Measurements from ENCODE around the gene HEATR1. TPM values are rescaled to one million over a fixed set of nuclear protein-coding genes. Genes with fewer than 3 reads are reported as not detected.

The HEATR1 gene
- total RNA-seq, 1 donor from 2014 or later: 66.1 TPM

DNA sequence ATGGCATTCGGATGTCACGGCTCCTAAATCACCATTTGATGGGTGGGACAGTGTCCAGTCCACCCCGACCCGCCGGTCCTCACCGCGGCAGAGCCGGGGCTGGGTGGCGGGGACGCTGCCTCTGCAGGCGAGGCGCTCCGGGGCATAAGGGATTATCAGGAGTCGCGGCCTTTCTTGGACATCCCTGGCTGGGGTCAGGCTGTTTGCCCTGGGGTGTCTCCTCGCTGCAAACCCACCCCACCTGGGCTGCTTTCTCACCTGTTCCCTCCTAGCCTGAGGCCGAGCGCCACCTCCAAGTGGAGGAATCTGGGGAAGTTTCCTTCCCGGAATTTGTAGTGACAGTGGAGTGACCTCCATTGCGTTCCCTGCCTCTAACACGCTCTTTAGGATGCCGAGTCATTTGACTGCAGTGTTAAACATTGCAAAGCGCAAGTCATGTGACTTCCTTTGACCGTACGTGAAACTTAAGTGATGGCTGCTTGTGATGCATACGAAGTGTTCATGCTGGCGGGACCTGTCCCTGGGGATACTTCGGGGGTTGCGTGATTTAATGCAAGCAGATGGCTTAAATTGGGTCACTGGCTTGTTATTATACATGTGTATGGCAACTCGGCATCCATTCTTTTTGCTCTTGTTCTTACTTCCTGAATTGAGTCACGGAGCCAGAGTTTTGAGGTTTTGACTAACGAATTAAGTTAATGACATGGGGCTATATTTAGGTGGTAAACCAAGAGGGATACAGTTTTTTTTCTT is 80.0 kb downstream of the HEATR1 start:
- Mint-ChIP-seq H3K4me1 (ENCODE audit: low read depth) (peaks cover 17% of the 10 kb centered on the region), H3K4me3 (ENCODE audit: low read depth) (peak overlapping the region; percentile 98), H3K27ac (peak overlapping the region; percentile 99), H3K36me3 (ENCODE audit: low read depth) (peaks cover 30% of the 10 kb centered on the region), H3K9me3 (no peaks in the 10 kb centered on the region), H3K27me3 (ENCODE audit: low read depth) (peaks cover 17% of the 10 kb centered on the region)
- intact Hi-C loops (cut with micrococcal nuclease): loop anchor here (1.0 to 10.0 kb wide), 4 partner anchors 10 to 420 kb away; partner anchors contain the start of genes ERO1B and HEATR1
- DNase-seq (ENCODE audit: low spot score): peak; percentile 58

DNA sequence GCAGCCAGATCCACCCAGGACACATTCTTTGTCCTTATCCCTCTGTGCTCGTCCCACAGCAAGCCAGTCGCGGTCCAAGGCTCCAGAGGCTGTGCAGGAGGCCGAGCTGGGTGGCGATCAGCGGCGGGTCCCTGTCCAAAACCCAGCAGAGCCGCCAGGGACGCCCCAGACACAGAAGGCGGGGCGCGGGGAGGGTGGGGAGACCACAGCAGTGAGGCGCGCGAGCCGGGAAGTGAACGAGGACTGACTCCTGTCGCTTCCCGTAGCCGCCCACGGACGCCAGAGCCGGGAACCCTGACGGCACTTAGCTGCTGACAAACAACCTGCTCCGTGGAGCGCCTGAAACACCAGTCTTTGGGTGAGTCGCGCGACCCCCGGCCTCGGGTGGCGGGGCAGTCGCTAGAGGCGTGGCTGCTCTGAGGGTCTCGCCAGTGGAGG is 80.6 kb downstream of the HEATR1 start, which contains the start of gene LGALS8:
TSS of gene LGALS8 (plus strand) at position 279 of the 438 bp plus-strand sequence. CDS start 2,089 bp downstream, outside the sequence.
- DNase-seq (ENCODE audit: low spot score): peak; percentile 80
- H3K27me3 Mint-ChIP-seq (ENCODE audit: low read depth): peaks cover 18% of the 10 kb centered on the region
- peaks cover 26% of the 10 kb centered on the region for H3K36me3 Mint-ChIP-seq (ENCODE audit: low read depth)
- H3K27ac Mint-ChIP-seq: peak within 1 kb of the TSS; percentile 99
- H3K4me3 Mint-ChIP-seq (ENCODE audit: low read depth): peak within 1 kb of the TSS; percentile 98
- H3K9me3 Mint-ChIP-seq: no peaks in the 10 kb centered on the region
- intact Hi-C loops (cut with micrococcal nuclease): loop anchor here (1.0 to 10.0 kb wide), 4 partner anchors 11 to 419 kb away; partner anchors contain the start of genes ERO1B and HEATR1
- H3K4me1 Mint-ChIP-seq (ENCODE audit: low read depth): peaks cover 14% of the 10 kb centered on the region

DNA sequence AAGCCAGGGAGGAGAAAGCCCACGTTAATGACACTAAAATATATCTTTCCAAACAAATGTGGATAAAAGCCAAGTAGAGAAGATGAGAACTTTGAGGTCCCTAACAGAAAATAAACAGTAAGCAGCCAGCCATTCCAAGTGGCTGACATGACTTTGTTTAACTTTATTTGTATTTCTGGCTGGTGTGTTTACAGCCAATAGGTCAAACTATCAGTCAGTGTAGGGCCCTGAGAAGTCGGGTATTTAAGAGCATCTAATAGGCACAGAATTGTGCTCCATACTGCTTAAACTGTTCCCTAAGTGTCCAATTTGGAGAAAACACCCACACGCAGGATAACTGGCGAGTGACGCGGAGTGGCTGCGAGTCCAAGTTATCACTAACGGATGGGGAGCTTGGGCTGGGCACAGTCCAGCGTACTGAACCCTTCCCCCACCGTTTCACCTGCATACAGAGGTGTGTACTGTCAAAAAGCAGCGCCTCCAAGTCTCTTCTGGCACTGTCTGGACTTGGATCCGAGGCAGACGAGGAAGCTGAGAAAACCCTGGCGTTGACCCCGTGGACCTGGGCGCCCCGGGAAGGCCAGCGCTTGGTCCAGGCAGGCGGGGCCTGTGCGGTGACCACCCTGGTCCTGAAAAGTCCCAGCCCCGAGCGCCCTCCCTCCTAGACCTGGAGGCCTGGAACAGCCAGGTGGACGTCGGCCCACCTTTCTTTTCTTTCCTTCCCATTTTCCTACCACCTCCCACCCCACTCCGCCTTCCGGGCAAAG is 81.2 kb downstream of the HEATR1 start:
- no peak for DNase-seq (ENCODE audit: low spot score)
- no peaks in the 10 kb centered on the region for H3K9me3 Mint-ChIP-seq
- peaks cover 24% of the 10 kb centered on the region for H3K27me3 Mint-ChIP-seq (ENCODE audit: low read depth)
- H3K27ac Mint-ChIP-seq: peak overlapping the region; percentile 99
- peaks cover 16% of the 10 kb centered on the region for H3K4me1 Mint-ChIP-seq (ENCODE audit: low read depth)
- intact Hi-C loops (cut with micrococcal nuclease): loop anchor here (5.0 to 10.0 kb wide), 2 partner anchors 241 to 418 kb away; partner anchors contain the start of gene ERO1B
- H3K4me3 Mint-ChIP-seq (ENCODE audit: low read depth): peak overlapping the region; percentile 98
- peaks cover 25% of the 10 kb centered on the region for H3K36me3 Mint-ChIP-seq (ENCODE audit: low read depth)

DNA sequence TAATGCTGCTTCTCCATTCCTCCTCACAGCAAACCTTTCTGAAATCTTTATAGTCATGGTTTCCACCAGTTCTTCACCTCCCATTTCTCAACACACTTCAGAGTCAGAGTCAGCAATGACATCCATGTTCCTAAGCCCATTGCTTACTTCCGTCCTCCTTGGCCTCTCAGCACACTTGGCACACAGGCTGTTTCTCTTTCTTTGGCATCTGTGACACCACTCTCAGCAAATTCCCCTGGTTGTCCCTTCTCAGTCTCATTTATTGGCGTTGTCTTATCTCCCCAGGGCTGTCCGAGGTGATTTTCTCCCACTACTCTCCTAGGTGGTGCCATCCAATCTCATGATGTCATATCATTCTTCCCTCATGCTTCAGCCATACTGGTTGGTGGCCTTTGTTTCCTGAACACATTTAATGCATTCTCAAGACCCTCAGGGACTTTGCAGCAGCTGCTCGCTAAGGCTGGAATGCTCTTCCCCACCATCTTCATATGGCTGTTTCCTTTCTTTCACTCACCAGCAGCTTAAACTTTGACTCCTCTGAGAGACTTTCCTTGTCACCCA is 83.8 kb downstream of the HEATR1 start:
- Mint-ChIP-seq H3K36me3 (ENCODE audit: low read depth) (peaks cover 8% of the 10 kb centered on the region), H3K4me1 (ENCODE audit: low read depth) (peaks cover 36% of the 10 kb centered on the region), H3K27me3 (ENCODE audit: low read depth) (peaks cover 31% of the 10 kb centered on the region), H3K9me3 (no peaks in the 10 kb centered on the region), H3K27ac (no peak overlapping the region), H3K4me3 (ENCODE audit: low read depth) (no peak overlapping the region)
- intact Hi-C loops (cut with micrococcal nuclease): loop anchor here (5.0 to 10.0 kb wide), 2 partner anchors 238 to 416 kb away; partner anchors contain the start of gene ERO1B
- no peak for DNase-seq (ENCODE audit: low spot score)

DNA sequence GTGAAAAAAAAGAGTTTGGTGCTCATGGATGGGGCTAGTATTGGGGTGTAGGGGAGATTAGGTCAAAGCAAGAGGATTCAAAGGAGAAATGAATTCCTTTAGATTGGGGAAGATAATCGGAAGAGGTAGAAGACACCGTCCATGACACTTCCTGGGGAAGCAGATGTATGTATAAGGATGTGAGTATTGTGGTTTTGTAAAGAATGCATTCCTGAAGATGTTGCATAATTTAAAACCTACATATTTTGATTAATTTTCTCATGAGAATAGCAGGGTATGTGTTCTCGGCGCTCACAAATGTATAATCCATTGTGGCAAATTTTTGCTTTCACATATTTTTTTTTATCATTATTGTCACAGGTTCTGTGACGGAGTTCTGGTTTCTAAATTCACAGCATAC is 86.0 kb downstream of the HEATR1 start:
- peaks cover 34% of the 10 kb centered on the region for H3K27me3 Mint-ChIP-seq (ENCODE audit: low read depth)
- no peak overlapping the region for H3K27ac Mint-ChIP-seq
- H3K4me3 Mint-ChIP-seq (ENCODE audit: low read depth): no peak overlapping the region
- no peak for DNase-seq (ENCODE audit: low spot score)
- no peaks in the 10 kb centered on the region for H3K9me3 Mint-ChIP-seq
- H3K36me3 Mint-ChIP-seq (ENCODE audit: low read depth): no peaks in the 10 kb centered on the region
- H3K4me1 Mint-ChIP-seq (ENCODE audit: low read depth): peaks cover 30% of the 10 kb centered on the region
- intact Hi-C loops (cut with micrococcal nuclease): no loop called here

DNA sequence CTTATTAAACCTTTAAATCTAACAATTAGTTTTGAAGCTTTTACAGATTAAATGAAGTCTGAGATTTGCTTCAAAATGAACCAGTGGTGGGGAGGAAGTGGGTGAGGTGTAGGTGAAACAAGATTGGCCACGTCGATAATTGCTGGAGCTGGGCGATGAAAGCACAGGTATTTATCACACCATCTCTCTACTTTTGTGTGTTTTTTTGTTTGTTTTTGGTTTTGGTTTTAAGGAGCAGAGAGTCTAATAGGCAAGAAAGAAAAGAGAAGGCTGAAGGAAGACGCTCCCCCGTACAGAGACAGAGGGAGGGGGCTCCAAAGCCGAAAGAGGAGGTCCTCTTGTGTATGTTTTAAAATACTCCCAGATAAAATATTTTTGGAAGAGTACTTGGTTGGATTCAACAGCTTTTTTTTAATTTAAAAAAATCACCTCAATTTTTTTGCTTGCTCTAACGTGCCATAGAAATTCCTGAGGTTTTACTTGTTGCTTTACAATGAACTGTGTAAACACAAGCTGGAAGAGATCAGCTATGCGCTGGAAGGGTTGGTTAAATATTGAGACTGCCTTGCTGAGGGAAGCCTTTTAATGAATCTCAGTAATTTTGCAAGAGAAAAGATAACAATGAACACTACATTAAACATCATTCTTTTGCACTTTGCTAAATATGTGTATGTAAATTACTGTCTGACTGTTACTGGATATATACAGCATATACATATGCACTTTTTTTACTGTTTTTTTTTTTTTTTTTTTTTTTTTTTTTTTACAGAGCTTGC is 87.2 kb downstream of the HEATR1 start:
- Mint-ChIP-seq H3K27ac (peak overlapping the region; percentile 21), H3K36me3 (ENCODE audit: low read depth) (no peaks in the 10 kb centered on the region), H3K27me3 (ENCODE audit: low read depth) (peaks cover 34% of the 10 kb centered on the region), H3K9me3 (no peaks in the 10 kb centered on the region), H3K4me1 (ENCODE audit: low read depth) (peaks cover 25% of the 10 kb centered on the region), H3K4me3 (ENCODE audit: low read depth) (peak overlapping the region; percentile 58)
- intact Hi-C loops (cut with micrococcal nuclease): no loop called here
- peak; percentile 62 for DNase-seq (ENCODE audit: low spot score)

DNA sequence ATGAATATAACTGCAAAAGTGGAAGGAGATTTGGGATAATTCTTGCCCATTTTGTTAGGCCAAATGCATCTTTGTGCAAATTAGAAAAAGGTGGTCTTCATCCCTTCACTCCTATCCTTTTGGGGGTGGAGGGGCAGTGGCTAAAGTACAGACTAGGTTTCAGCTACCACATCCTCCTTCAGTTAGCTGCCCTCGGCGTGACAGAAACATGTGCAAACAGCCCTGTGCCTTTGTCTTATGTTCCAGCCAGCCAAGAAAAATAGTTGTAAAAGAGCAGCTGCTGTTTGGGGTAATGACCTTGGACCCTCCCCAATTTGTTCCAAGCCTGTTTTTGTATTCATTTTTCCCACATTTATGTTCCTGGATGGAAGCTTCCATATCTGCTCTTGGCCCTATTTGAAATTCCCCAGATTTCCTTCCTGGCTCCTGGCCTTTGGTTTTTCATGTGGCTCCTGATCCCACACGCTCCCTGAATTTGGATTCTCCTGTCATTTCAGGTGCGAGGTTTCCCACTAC is 88.8 kb downstream of the HEATR1 start:
- peaks cover 25% of the 10 kb centered on the region for H3K4me1 Mint-ChIP-seq (ENCODE audit: low read depth)
- H3K4me3 Mint-ChIP-seq (ENCODE audit: low read depth): no peak overlapping the region
- H3K27me3 Mint-ChIP-seq (ENCODE audit: low read depth): peaks cover 30% of the 10 kb centered on the region
- H3K27ac Mint-ChIP-seq: no peak overlapping the region
- no peak for DNase-seq (ENCODE audit: low spot score)
- intact Hi-C loops (cut with micrococcal nuclease): no loop called here
- H3K9me3 Mint-ChIP-seq: no peaks in the 10 kb centered on the region
- H3K36me3 Mint-ChIP-seq (ENCODE audit: low read depth): no peaks in the 10 kb centered on the region

DNA sequence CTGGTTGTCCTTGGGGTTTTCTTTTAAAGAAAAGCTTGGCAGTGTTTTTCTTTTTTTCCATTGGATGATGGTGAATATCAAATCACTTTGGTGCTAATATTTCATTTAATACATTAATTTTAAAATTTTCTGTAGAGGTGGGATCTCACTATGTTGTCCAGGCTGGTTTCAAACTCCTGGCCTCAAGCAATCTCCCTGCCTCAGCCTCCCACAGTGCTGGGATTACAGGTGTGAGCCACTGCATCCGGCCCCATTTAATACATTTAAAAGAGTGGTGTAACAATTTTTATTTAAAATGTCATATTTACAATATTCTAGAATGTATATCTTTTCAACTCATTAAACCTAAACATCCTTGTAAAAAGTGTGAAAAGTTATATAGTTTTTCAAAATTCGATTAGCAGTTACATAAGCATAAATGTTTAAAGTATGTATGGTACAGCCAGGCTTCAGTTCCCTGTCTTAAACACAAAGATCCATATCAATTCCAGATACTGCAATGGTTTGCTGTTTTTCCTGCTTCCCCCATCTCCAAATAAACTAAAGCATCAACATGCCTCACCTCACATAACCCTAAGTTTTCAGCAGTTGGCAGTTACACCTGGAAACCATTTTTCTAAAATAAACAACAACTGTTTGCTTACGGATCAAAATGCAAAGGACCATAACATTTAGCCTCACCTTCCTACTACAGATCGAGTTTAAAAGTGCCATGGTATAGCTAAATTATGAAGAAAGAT is 89.4 kb downstream of the HEATR1 start:
- DNase-seq (ENCODE audit: low spot score): no peak
- no peaks in the 10 kb centered on the region for H3K9me3 Mint-ChIP-seq
- intact Hi-C loops (cut with micrococcal nuclease): no loop called here
- no peaks in the 10 kb centered on the region for H3K36me3 Mint-ChIP-seq (ENCODE audit: low read depth)
- no peak overlapping the region for H3K27ac Mint-ChIP-seq
- H3K4me3 Mint-ChIP-seq (ENCODE audit: low read depth): no peak overlapping the region
- H3K4me1 Mint-ChIP-seq (ENCODE audit: low read depth): peaks cover 25% of the 10 kb centered on the region
- peaks cover 33% of the 10 kb centered on the region for H3K27me3 Mint-ChIP-seq (ENCODE audit: low read depth)

DNA sequence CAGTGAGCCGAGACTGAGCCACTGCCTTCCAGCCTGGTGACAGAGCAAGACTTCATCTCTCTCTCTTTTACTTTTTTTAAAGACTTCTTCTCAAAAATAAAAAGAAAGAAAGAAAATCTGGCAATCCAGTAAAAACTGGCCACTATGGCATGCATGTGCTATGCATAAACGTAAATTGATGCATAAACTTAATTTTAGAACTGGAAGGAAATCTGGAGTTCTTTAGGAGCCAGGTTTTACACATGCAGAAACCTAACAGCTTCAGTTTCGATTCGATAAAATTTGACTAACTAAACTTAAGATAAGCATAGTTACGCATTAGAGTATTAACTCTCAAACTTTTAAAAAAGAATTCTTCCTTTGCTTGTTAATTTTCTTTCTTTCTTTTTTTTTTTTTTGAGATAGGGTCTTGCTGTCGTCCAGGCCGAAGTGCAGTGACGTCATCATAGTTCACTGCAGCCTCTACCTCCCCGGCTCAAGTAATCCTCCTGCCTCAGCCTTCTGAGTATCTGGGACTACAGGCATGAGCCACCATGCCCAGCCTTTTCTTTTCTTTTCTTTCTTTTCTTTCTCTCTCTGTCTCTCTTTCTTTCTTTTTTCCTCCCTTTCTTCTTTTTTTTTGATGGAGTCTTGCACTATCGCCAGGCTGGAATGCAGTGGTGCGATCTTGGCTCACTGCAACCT is 92.4 kb downstream of the HEATR1 start:
- Mint-ChIP-seq H3K4me3 (ENCODE audit: low read depth) (no peak overlapping the region), H3K36me3 (ENCODE audit: low read depth) (no peaks in the 10 kb centered on the region), H3K4me1 (ENCODE audit: low read depth) (peaks cover 31% of the 10 kb centered on the region), H3K27me3 (ENCODE audit: low read depth) (peaks cover 34% of the 10 kb centered on the region), H3K27ac (no peak overlapping the region), H3K9me3 (no peaks in the 10 kb centered on the region)
- no peak for DNase-seq (ENCODE audit: low spot score)
- intact Hi-C loops (cut with micrococcal nuclease): no loop called here

DNA sequence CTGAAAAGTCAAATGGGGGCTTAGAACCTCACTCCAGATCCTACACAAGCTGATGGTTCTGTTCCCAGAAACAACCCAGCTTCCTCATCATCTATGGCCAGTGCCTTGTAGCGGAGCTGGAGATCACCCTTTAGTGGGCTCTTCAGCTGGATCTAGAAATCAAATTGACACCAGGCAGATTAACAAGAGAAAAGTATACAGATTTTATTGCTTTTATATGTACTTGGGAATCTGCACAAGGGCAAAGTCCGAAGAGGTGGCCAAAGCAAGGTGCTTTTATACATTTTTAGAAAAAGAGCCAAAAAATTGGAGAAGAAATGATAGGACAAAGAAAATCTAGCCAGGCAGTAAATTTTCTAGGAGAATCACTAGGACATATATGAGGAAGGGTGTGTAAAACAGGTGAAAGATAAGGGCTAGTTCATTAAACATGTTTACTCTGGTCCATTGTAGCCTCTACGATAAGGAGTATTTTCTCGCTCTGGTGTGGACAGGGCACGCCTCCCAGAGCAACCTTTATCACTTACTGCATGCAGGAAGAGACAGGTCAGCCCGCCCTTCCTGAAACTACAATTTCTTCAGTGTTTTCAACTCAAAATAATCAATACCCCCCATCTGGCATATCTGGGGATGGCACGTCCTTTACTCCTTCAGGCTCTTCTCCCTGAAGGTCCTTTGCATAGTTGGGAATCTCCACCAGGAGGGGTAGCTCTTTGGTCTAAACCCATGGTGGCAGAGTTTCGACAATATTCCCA is 94.5 kb downstream of the HEATR1 start:
- H3K9me3 Mint-ChIP-seq: no peaks in the 10 kb centered on the region
- DNase-seq (ENCODE audit: low spot score): no peak
- H3K27ac Mint-ChIP-seq: no peak overlapping the region
- H3K36me3 Mint-ChIP-seq (ENCODE audit: low read depth): no peaks in the 10 kb centered on the region
- no peak overlapping the region for H3K4me3 Mint-ChIP-seq (ENCODE audit: low read depth)
- peaks cover 15% of the 10 kb centered on the region for H3K4me1 Mint-ChIP-seq (ENCODE audit: low read depth)
- H3K27me3 Mint-ChIP-seq (ENCODE audit: low read depth): peaks cover 31% of the 10 kb centered on the region
- intact Hi-C loops (cut with micrococcal nuclease): no loop called here

Data from activated T-helper 2 cell treated with anti-CD3 and anti-CD28 coated beads, Interferon-gamma antibody, Interleukin-2, Interleukin-4, amounts not matched to agents 10 μg/mL and 5 μg/mL and 100 μg/mL, durations not matched to agents 14 hours and 24 hours and 36 hours (primary cell).